HCT116 (cell line): ENCODE data around the gene PRM2. TPM values are rescaled to one million over a fixed set of nuclear protein-coding genes. Genes with fewer than 3 reads are reported as not detected.

Experiments used
- ATAC-seq: fragments of 200-7000 bp; cut with Tn5 transposase; 2 replicates; pipeline ENCODE4 v1.9.1; 2020; ENCODE audit warnings: mild to moderate bottlenecking, moderate library complexity
- BruUV-seq: library from RNA; stranded (reverse); fragments of 400-500 nt; replicated peaks from 2 replicates; lab custom pipeline; 2021; lab: Mats Ljungman, UMichigan
- CTCF ChIA-PET: fragments of 300-600 bp; sonication (Branson Sonifier 250); formaldehyde crosslinking; loops from one replicate; lab custom pipeline; 2021; ENCODE audit warnings: antibody characterized with exemption; lab: Charles Lee
- POLR2A ChIA-PET: fragments of 300-600, 350-600 bp; sonication (Branson Sonifier 250); formaldehyde crosslinking; loops from one replicate; lab custom pipeline; 2021; ENCODE audit warnings: antibody characterized with exemption; lab: Charles Lee
- RAD21 ChIA-PET, 2 experiments: fragments of 300-600 bp; sonication (Branson Sonifier 250); formaldehyde crosslinking; loops; one replicate each; lab custom pipeline; 2023; ENCODE audit warnings: low total read pairs in 2 of 2; ENCODE audit not compliant: uncharacterized antibody in 2 of 2, unreplicated experiment in 2 of 2, low non-redundant PET in 1 of 2; lab: Charles Lee
- DNase-seq: peaks from one replicate; pipeline ENCODE4 v3.0.0-alpha.2; 2010; ENCODE audit warnings: low read depth, low spot score
- H2AFZ ChIP-seq: fragments of 200-600 bp; shearing (Covaris generic), sonication (generic); 2 replicates; pipeline ENCODE4 v1.6.1; 2017; ENCODE audit warnings: low read depth, mixed run types, mixed read lengths, antibody characterized with exemption, low read length; ENCODE audit not compliant: poor library complexity, severe bottlenecking
- H3K27ac ChIP-seq: 2 replicates; pipeline ENCODE4 v1.5.1; 2012; ENCODE audit warnings: low read depth, low read length
- H3K27me3 ChIP-seq: fragments of 200-600 bp; sonication (generic); 2 replicates; pipeline ENCODE4 v1.6.1; 2016; ENCODE audit warnings: mixed run types, low read length, mixed read lengths; ENCODE audit not compliant: insufficient read depth
- H3K36me3 ChIP-seq, 2 experiments: fragments of 200-500 bp in 1 of 2; fragments of 200-600 bp in 1 of 2; sonication (Bioruptor generic) in 1 of 2; sonication (generic) in 1 of 2; 2 replicates each; pipeline versions ENCODE4 v1.5.1 to v1.6.1; 2014 to 2016; ENCODE audit warnings: low read length in 2 of 2, inconsistent platforms in 1 of 2, mixed read lengths in 1 of 2, mixed run types in 1 of 2; ENCODE audit not compliant: insufficient read depth in 2 of 2, control insufficient read depth in 1 of 2
- H3K4me1 ChIP-seq, 2 experiments: fragments of 200-600 bp in 1 of 2; sonication (generic) in 1 of 2; 2 replicates each; pipeline versions ENCODE4 v1.5.1 to v1.6.1; 2012 to 2017; ENCODE audit warnings: low read length in 2 of 2, inconsistent platforms in 1 of 2, mild to moderate bottlenecking in 1 of 2, mixed read lengths in 1 of 2, mixed run types in 1 of 2, moderate library complexity in 1 of 2; ENCODE audit not compliant: insufficient read depth in 2 of 2, control insufficient read depth in 1 of 2
- H3K4me2 ChIP-seq: fragments of 200-600 bp; sonication (generic); 2 replicates; pipeline ENCODE4 v1.6.1; 2017; ENCODE audit warnings: mixed run types, low read length, mixed read lengths
- H3K4me3 ChIP-seq, 2 experiments: fragments of 200-600 bp in 1 of 2; sonication (generic) in 1 of 2; replicated peaks in 1 of 2; 2 replicates each; pipeline ENCODE4 v1.5.1; 2011 to 2016; ENCODE audit warnings: low read length in 2 of 2, control low read depth in 1 of 2, low read depth in 1 of 2, mild to moderate bottlenecking in 1 of 2, mixed read lengths in 1 of 2, mixed run types in 1 of 2
- H3K79me2 ChIP-seq: fragments of 200-600 bp; sonication (generic); 2 replicates; pipeline ENCODE4 v1.6.1; 2017; ENCODE audit warnings: mild to moderate bottlenecking, mixed run types, low read length, moderate library complexity, mixed read lengths; ENCODE audit not compliant: insufficient read depth
- H3K9ac ChIP-seq: fragments of 200-600 bp; sonication (generic); 2 replicates; pipeline ENCODE4 v1.6.1; 2016; ENCODE audit warnings: low read length, mixed read lengths
- H3K9me2 ChIP-seq: fragments of 200-600 bp; sonication (generic), shearing (Covaris generic); 2 replicates; pipeline ENCODE4 v1.6.1; 2017; ENCODE audit warnings: mixed run types, mild to moderate bottlenecking, moderate library complexity; ENCODE audit not compliant: insufficient read depth
- H3K9me3 ChIP-seq, 2 experiments: fragments of 200-500 bp in 1 of 2; fragments of 200-600 bp in 1 of 2; sonication (Bioruptor generic) in 1 of 2; sonication (generic) in 1 of 2; 2 replicates each; pipeline ENCODE4 v1.6.1; 2014 to 2017; ENCODE audit warnings: low read length in 2 of 2, mixed read lengths in 2 of 2, inconsistent platforms in 1 of 2, low read depth in 1 of 2, mild to moderate bottlenecking in 1 of 2, mixed run types in 1 of 2, moderate library complexity in 1 of 2; ENCODE audit not compliant: control insufficient read depth in 1 of 2, insufficient read depth in 1 of 2
- H4K20me1 ChIP-seq: fragments of 200-600 bp; sonication (generic), shearing (Covaris generic); 2 replicates; pipeline ENCODE4 v1.6.1; 2017; ENCODE audit warnings: mixed run types, mild to moderate bottlenecking, moderate library complexity; ENCODE audit not compliant: insufficient read depth
- CBX3 ChIP-seq: IDR thresholded peaks from 2 replicates; pipeline ENCODE4 v1.6.1; 2012; ENCODE audit warnings: low read depth
- EGR1 ChIP-seq: IDR thresholded peaks from 2 replicates; pipeline ENCODE4 v1.6.1; 2012; ENCODE audit warnings: low read depth
- ELF1 ChIP-seq: IDR thresholded peaks from 2 replicates; pipeline ENCODE4 v1.6.1; 2012; ENCODE audit warnings: low read depth, borderline replicate concordance
- EZH2phosphoT487 ChIP-seq: fragments of 200-600 bp; IDR thresholded peaks from 2 replicates; pipeline ENCODE4 v1.6.1; 2018; ENCODE audit warnings: antibody characterized with exemption, borderline replicate concordance
- FOSL1 ChIP-seq: IDR thresholded peaks from 2 replicates; pipeline ENCODE4 v1.6.1; 2012; ENCODE audit warnings: low read depth
- JUND ChIP-seq: IDR thresholded peaks from 2 replicates; pipeline ENCODE4 v1.6.1; 2012
- MAX ChIP-seq: IDR thresholded peaks from 2 replicates; pipeline ENCODE4 v1.6.1; 2012
- POLR2A ChIP-seq: IDR thresholded peaks from 2 replicates; pipeline ENCODE4 v1.7.0; 2011; ENCODE audit warnings: borderline replicate concordance; ENCODE audit not compliant: insufficient read depth, insufficient read length; ENCODE audit errors: extremely low read depth
- POLR2AphosphoS5 ChIP-seq: IDR thresholded peaks from 2 replicates; pipeline ENCODE4 v1.6.1; 2011; ENCODE audit warnings: mild to moderate bottlenecking, low read depth, low read length, moderate library complexity
- RAD21 ChIP-seq: IDR thresholded peaks from 2 replicates; pipeline ENCODE4 v1.6.1; 2012; ENCODE audit warnings: low read depth, mild to moderate bottlenecking
- SIN3A ChIP-seq: IDR thresholded peaks from 2 replicates; pipeline ENCODE4 v1.6.1; 2012; ENCODE audit warnings: low read depth
- SP1 ChIP-seq: IDR thresholded peaks from 2 replicates; pipeline ENCODE4 v1.6.1; 2012; ENCODE audit warnings: low read depth
- SRF ChIP-seq: IDR thresholded peaks from 2 replicates; pipeline ENCODE4 v1.6.1; 2012; ENCODE audit warnings: low read depth
- YY1 ChIP-seq: IDR thresholded peaks from 2 replicates; pipeline ENCODE4 v1.6.1; 2011; ENCODE audit warnings: low read length, low read depth, moderate library complexity, mild to moderate bottlenecking; ENCODE audit not compliant: insufficient replicate concordance; ENCODE audit errors: extremely low read depth
- ZFX ChIP-seq: fragments of 450-650 bp; IDR thresholded peaks from 2 replicates; pipeline ENCODE4 v1.6.1; 2017
- ZNF274 ChIP-seq: fragments of 200-500 bp; sonication (Bioruptor generic); IDR thresholded peaks from 2 replicates; pipeline ENCODE4 v1.6.1; 2014; ENCODE audit warnings: mild to moderate bottlenecking, low read depth, low read length, inconsistent platforms
- intact Hi-C: fragments of 100-400 bp; cut with micrococcal nuclease; formaldehyde crosslinking; loops from 2 replicates; pipeline ENCODE4 v1.10.0; 2022
- total RNA-seq: library from RNA; stranded (reverse); gene quantifications from one replicate; pipeline ENCODE4 v1.2.1, GENCODE V29; 2021; ENCODE audit not compliant: unreplicated experiment

The PRM2 gene
- total RNA-seq, 1 experiment from 2014 or later, result not detected

- DNase-seq, result no peak
- CTCF ChIA-PET, result interaction anchor here (1.2 kb wide), 1 partner anchor 300 kb away, joined by 3 read pairs; no protein-coding TSS in a partner anchor
- intact Hi-C loops, result no loop called here
- POLR2A ChIA-PET, result no interaction called here
- Histone ChIP-seq H3K79me2 (no peaks in the 10 kb centered on the region), H3K4me3 (no peak overlapping the region), H4K20me1 (no peaks in the 10 kb centered on the region), H3K9me3 (no peaks in the 10 kb centered on the region), H3K27ac (no peak overlapping the region), H2AFZ (no peak overlapping the region), H3K36me3 (no peaks in the 10 kb centered on the region), H3K27me3 (no peaks in the 10 kb centered on the region), H3K4me1 (no peaks in the 10 kb centered on the region), H3K9ac (no peak overlapping the region), H3K9me2 (no peaks in the 10 kb centered on the region), H3K4me2 (no peak overlapping the region)
- no TSS peak for BruUV-seq
- RAD21 ChIA-PET, result no interaction called here
- no peak for ATAC-seq
- TF ChIP-seq EGR1 (no peak), ZNF274 (no peak), POLR2AphosphoS5 (no peak), YY1 (no peak), RAD21 (no peak), FOSL1 (no peak), SIN3A (no peak), ZFX (no peak), POLR2A (no peak), JUND (no peak), SP1 (no peak), CBX3 (no peak), EZH2phosphoT487 (no peak)
These were observed 4.7 kb downstream of the PRM2 start for GRCh38 chr16:11271610-11272009.

GRCh38 chr16:11270602-11271162 is 5.6 kb downstream of the PRM2 start:
- Histone ChIP-seq H3K9me2 (no peaks in the 10 kb centered on the region), H3K4me2 (no peak overlapping the region), H3K27ac (no peak overlapping the region), H2AFZ (no peak overlapping the region), H3K27me3 (no peaks in the 10 kb centered on the region), H3K9me3 (no peaks in the 10 kb centered on the region), H3K9ac (no peak overlapping the region), H3K4me1 (no peaks in the 10 kb centered on the region), H3K4me3 (no peak overlapping the region), H3K36me3 (no peaks in the 10 kb centered on the region), H4K20me1 (no peaks in the 10 kb centered on the region), H3K79me2 (no peaks in the 10 kb centered on the region)
- TF ChIP-seq ZFX (no peak), ELF1 (no peak), SRF (no peak), POLR2A (no peak), EZH2phosphoT487 (no peak), MAX (no peak)
- intact Hi-C loops, result no loop called here
- ChIA-PET CTCF (interaction anchor here (1.0 to 1.2 kb wide), 2 partner anchors 14 to 299 kb away, joined by 3 read pairs; no protein-coding TSS in a partner anchor), POLR2A (no interaction called here), RAD21 (no interaction called here)
- ATAC-seq, result no peak
- BruUV-seq, result no TSS peak
- DNase-seq, result no peak
